Measurements from ENCODE around the gene SOST.
"Not testable (repeated sequence)": the region's sequence is repeated elsewhere in the genome, so short reads cannot be mapped to it uniquely, and the experiment has no call there.

Gene SOST

DNA sequence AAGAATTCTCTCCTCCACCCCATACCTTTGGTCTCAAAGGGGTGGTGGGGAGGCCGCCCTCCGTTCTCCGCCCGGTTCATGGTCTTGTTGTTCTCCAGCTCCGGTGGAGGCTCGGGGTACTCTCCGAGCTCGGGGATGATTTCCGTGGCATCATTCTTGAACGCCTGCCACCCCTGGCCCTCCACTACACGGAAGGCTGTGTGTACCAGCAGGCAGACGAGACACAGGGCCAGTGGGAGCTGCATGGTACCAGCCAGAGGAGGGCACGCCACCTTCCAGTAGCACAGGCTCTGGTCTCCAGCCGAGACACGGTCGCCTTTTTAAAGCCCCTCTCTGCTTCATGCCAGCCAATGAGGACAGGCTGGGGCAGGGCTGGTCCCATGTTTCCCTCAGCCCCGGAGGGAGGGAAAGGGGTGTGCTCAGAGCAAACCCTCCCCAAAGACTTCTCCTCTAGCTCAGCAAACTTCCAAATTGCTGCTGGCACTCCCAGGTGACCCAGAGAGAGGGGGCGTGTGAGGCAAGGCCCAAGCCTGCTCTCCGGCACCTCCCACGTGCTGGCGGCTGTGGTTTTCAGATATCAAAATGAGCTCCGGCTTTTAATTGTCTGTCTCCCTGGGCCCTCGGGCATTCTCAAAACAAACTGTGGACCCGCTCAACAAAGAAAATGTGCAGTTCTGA, at the start of gene SOST:
Gene SOST, minus strand, starts transcription at position 295 of the 678 bp plus-strand sequence. Its CDS starts 50 bp downstream, at position 245.
- no peak for DNase-seq

DNA sequence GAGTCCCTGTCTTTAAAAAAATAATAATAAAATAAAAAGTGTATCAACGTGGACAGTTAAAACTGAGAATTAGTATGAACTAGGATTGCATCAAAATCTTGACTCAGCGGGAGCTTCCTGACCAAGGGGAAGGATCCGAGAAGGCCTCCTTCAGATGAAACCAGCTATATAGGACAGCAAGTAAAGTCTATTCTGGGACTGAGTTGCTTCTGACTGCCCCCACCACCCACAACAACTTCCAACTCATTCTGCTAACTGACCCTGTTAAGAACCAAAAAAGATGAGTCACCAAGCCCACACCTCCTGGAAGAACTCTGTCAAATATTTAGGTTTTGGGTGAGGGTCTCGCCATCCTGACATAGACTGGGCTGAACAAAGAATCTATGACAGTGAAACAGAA, 49.5 kb upstream of the SOST start:
- no peak for DNase-seq

DNA sequence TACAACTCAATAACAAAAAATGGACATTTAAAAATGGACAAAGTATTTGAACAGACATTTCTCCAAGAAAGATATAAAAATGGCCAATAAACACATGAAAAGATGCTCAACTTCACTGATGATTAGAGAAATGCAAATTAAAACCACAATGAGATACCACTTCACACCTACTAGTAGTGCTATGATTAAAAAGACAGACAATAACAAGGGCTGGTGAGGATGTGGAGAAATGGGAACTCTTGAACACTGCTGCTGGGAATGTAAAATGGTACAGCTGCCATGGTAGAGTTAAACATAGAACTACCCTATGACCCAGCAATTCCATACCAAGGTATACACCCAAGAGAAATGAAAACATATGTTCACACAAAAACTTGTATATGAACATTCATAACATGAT, 46.5 kb upstream of the SOST start:
- DNase-seq = no peak

DNA sequence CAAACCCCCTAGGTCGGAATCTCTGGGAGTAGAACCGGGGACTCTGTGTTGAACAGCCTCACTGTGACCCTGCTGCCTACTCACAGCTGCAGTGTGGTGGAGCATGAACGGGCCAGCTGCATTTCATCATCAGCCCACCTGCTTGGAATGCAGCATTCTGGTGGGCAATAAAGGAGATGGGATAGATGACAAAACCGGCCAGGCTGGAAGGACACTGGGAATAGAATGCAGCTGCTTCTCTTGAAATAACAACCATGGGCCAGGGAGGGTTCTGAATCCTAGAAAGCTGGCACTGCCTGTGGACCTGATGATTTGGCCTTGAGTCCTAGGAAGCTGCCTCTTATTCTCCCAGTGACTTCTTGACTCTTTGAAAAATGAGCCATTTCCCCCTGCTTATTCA, 45.2 kb upstream of the SOST start:
- no peak for DNase-seq

DNA sequence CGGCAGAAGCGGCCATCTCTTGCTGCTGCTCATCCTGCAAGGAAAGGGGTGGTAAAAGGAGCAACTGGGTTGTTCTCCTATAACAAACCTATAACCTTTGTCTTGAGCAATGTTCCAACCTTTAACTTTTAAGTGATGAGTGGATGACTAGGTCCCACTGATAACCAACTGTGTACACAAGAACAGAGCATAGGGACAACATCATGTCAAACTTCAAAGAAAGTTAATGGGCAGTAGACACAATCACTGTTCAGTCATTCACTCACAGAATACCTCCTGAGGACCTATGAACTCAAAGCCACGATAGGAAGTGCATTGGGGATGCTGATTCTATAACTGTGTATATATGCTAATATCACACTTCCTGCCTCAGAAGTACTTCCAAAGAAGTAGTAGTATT, 43.3 kb upstream of the SOST start:
- DNase-seq = no peak

DNA sequence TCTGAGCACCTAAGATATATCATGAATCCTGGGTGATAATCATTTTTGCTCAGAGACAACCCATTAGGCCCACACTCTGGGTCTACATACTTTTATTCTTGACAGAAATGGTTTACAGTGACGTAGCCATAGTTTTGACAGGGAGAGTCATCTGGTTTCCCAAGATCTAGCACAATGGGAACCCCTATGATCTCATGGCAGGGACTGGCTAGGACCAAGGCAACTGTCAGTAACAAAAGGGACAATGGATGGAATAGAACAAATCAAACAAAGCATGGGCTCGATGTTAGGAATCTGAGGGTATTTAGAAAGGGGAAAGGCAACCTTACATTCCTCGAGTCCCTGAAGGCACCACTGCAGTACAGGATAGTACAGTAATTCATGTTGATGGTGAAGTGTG, 42.1 kb upstream of the SOST start:
- DNase-seq = no peak

DNA sequence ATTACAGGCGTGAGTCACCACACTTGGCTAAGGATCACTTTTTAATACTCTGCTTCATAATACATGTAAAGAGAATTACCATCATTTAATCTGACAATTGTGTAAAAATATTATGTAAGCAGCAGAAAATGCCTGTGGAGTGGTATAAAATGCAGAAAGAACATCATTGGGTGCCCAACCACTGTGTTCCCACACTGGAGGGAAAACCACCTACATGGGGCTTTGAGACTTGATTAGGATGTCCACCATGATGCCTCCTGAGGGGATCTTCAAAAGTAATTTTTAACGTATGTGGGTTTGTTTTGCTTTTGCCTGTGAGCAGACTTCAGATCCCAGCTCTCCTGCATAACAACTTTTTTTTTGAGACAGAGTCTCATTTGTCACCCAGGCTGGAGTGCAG, 40.5 kb upstream of the SOST start:
- DNase-seq = no peak

DNA sequence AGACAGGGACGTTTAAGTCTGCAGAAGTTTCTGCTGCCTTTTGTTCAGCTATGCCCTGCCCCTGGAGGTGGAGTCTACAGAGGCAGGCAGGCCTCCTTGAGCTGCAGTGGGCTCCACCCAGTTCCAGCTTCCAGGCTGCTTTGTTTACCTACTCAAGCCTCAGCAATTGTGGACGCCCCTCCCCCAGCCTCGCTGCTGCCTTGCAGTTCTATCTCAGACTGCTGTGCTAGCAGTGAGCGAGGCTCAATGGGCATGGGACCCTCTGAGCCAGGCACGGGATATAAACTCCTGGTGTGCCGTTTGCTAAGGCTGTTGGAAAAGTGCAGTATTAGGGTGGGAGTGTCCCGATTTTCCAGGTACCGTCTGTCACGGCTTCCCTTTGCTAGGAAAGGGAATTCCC, 39.4 kb upstream of the SOST start:
- not testable (repeated sequence) for DNase-seq

DNA sequence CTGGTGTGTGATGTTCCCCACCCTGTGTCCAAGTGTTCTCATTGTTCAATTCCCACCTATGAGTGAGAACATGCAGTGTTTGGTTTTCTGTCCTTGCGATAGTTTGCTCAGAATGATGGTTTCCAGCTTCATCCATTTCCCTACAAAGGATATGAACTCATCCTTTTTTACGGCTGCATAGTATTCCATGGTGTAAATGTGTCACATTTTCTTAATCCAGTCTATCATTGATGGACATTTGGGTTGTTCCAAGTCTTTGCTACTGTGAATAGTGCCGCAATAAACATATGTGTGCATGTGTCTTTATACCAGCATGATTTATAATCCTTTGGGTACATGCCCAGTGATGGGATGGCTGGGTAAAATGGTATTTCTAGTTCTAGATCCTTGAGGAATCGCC, 34.1 kb upstream of the SOST start:
- DNase-seq = not testable (repeated sequence)

DNA sequence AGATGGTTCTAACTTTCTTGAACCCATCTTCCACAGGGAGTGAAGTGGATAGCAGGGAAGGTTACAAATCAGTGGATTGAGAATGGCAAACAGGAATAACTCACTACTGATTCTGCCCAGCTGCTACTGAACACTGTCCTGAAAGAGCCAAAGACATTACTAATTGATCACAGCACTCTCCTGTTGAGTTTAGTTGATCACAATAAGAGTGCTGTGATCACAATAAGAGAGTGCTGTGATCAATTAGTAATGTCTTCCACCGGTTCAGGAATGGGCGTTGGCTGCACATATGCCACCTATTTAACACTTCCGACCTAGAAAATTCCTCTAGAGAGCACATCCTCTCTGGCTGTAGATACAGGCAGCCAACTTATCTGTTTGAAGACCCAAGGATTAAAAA, 33.0 kb upstream of the SOST start:
- peak; percentile 23 for DNase-seq

DNA sequence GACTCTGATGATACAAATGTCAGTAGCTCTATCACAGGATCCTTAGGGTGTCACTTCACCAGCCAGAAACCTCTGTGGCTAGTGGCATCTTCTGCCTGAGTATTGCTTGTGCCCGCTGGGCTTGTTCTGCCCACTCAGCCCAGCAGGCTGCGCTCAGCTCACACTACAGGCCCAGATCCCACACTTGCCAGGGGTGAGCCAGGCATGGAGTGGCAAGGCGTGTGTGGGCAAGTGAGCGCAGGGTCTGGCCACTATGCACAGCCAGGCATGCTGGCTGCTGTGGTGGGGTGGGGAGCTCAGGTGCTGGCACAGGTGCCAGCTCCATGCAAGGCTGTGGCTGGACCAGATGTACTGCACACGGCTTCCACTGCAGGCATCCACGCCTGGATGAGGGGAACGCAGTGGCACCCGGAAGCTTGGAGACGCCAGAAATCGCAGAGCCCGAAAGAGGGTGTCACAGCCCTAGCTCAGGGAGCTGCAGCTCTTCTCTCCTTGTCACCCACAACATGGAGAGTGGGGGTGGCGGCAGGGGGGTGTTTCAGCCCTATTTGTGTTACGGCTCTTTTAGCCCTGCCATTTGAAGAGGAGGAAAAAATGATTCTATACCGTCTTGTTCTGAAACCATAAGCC, 31.8 kb upstream of the SOST start:
- DNase-seq = no peak

DNA sequence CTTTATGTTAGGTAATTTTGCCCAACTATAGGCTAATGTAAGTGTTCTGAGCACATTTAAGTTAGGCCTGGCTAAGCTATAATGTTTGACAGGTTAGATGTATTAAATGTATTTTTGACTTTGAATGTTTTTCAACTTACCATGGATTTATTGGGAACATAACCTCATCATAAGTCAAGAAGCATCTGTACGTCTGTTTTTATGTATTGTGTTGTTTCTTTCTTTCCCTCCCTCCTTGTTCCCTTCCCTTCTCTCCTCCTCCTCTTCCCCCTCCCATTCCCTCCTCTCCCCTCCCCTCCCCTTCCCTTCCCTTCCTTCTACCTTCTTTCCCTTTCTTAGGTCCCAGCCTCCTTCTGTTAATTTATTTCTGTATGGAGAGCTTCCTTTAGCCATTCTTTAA, 30.9 kb upstream of the SOST start:
- no peak for DNase-seq

DNA sequence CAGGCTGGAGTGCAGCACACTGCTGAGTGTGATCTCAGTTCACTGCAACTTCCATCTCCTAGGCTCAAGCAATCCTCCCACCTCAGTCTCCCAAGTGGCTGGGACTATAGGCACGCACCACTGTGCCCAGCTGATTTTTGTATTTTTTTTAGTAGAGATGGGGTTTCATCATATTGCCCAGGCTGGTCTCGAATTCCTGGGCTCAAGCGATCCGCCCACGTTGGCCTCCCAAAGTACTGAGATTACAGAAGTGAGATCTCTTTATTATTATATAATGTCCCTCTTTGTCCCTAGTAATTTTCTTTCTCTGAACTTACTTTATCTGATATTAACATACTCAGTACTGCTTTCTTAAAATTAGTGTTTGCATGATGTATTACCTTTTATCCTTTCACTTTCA, 29.9 kb upstream of the SOST start:
- DNase-seq = no peak

DNA sequence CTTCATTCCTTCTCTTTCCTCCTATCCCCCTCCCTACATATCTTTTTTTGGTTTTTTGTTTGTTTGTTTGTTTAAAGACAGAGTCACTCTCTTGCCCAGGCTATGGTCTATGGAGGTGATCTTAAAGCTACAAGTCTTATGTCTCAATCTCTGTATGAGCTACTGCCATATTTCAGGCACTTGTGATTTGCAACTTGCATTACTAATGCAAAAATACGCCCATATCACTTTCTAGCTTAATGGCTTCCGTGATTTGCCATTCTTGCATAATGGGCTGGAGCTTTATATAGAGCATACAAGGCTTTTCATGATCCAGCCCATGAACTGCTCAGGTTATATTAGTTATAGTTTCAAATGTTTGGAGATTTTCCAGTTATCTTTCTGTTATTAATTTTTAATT, 29.1 kb upstream of the SOST start:
- no peak for DNase-seq

DNA sequence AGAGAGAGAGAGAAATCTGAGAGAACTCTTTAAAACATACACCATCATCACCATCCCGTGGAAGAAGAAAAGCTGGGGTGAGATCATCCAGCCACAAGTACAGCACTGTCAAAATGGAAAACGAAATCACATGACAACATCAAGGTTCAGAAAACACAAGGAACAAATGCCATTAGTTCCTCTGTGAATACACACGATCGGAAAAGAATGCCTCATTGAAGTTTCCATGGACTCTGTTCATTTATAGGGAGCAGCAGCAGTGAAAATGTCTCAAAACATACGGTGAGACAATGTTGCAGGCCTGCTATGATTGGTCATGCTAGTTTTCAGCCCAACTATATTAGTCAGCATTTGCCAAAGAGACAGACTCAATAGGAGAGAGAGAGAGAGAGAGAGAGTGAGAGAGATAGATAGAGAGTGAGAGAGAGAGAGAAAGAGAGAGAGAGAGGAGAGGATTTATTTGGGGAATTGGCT, 26.1 kb upstream of the SOST start:
- no peak for DNase-seq

DNA sequence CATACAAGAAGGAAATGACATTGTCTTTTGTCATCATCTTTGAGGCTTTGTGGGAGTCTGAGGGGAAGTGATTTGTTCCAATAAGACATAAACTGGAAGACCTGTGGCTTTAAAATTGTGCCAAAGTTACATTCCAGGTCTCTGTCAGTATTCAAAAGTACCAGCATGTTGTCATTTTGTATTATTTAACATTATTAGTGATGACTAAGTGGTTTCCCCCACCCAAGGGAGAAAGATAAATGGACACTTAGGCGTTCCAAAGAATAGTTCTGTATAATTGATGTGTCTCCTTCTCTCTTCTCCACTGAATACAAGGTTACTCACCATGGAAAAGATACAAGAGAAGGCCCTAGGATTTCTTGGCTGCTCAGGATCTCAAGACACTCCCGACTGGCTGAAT, 25.5 kb upstream of the SOST start:
- DNase-seq = peak; percentile 15

DNA sequence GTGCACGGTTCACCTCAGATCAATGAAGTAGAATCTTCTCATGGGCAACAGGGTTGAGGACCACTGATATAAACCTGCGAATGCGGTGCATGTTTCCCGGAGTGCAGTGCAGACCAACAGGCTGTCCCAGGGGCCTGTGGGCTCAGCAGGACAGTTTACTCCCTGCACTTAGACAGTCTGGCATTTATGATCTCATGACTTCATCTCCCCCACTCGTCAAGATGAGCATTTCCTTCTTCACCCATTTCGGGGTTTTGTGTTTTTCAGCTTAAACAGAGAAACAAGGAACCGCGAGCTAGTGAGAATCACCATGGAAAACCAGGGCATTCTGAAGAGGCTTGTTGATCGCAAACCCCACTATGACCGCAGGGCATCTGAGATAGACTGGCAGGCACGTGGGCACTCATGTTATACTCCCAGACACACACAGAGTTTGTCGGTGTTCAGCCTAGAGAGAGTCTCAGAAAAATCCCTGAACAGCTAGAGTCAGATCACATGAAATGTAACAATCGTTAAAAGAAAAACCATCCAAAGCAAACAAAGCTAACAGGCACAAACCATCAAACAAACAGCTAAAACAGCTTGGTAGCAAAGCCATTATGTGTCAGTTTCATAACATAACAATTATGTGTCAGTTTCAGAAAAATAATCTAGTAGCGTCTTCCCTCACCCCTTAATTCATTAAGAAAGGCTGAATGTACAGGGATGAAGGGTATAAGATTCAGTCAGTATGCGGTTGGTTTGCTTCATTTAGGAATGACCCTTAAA, 24.5 kb upstream of the SOST start:
- DNase-seq = no peak

DNA sequence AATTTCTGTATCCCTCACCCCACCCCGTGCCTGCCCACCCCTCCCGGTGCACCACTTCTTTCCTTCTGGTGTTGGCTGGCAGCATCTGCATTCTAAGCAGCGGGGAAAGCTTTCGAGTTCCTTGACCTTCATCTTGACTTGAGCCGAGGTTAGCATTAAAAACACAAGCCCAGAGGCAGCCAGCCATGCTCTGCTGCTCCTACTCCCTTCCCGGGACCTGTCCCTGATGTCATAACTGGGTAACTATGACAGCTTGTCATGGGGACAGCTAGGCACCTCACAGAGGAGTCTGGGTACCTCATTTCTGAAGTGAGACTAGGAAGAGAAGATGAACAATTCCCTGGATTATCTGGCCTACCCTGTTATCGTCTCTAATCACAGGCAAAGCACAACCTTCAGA, 21.5 kb upstream of the SOST start, which contains the start of gene CFAP97D1:
Gene CFAP97D1, plus strand, starts transcription at position 301 of the 400 bp plus-strand sequence. Its CDS starts 28 bp downstream, at position 329.
- DNase-seq = no peak

DNA sequence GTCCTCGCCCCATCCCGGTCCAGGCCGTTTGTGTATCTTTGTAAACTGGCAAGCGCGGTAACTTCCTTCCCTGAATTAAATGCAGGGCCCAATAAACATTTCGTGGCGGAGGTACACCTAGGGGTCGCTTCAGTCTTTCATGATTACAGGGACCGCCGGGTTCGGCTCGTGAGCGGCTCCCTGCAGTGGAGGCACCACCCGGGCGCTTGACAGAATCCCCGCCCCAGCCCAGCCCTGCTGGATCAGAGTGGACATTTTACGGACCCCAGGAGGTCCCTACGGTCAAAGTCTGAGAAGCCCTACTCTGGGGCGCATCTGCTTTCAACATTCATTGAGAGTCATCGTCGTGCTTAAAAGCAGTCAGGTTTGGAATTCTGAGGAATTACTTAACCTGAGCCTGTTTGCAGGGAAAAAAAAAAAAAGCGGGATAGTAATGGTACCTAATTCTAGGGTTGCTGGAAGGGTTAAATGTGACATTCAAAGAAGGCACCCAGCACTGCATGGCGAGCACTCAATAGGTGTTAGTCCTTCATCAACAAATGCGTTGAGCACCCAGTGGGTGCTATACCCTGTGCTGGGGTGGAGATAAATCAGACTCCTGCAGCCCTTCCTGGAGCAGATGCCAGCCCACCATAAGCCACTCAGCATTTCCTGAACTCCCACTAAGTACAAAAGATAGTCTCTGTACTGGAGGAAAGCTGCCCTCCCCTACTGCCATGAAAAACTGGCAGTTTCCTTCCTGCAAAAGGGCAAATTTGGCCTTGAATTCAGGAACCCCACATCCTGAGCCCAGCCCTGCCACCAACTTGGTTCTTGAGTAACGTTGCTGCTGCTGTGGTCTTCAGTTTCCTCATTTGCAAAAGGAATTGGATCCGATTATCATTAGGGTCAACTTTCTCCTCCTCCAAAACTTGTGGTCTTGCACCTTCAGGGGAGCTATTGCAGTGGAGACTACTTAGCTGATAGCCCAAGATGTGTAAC, 20.8 kb upstream of the SOST start:
- no peak for DNase-seq

DNA sequence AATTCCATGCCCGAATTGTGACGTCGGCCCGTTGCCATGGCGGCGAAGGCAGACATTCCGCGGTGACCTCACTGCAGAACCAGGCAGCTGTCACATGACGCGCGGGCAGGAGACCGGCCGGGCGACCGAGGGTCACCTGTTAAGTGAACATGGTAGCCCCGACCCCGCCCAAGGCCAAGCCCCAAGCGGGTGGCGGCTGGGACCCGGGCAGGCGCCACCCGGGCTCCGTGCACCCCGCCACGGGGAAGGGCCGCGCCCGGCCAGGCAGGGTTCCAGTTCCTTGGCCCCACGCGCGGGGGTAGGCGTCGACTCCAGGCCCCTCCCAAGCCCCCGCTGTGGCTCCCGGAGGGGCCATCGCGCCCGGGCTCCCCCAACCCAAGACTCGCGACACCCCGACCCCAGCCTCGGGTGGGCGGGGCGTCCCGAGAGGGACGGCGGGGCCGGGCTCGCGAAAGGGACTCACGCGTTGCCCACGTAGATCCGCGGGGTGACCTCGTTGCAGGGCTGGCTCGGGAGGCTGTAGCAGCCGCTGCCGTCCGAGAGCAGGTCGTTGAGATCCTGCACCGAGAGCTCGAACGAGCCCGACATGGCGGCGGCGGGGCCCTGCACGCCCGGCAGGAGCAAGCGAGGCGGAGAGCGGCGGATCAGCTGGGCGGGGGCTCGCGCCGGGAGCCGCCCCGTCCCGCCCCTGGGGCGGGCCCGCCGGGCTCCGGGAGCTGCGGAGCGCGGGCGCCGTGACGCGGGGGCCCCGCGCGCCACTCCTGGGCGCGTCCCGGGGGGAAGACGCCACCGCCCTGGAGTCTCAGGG, 19.9 kb upstream of the SOST start, which contains the start of gene DUSP3:
Gene DUSP3, minus strand, starts transcription at position 641 of the 808 bp plus-strand sequence. Its CDS starts 53 bp downstream, at position 588.
- peak; percentile 81 for DNase-seq

Data from kidney glomerular epithelial cell (primary cell).